ENCODE measurements around the gene HSD17B8.

DNA sequence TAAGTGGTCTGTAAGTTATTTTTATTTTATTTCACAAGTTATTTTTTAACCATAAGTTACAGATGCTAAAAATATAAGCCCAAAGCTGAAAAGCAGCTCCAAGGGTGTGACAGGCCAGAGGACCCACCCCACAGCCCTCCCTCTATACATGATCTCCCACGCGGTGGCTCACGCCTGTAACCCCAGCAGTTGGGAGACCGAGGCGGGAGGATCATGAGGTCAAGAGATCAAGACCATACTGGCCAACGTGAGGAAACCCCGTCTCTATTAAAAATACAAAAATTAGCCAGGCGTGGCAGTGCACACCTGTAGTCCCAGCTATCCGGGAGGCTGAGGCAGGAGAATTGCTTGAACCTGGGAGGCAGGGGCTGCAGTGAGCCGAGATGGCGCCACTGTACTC, 44.4 kb upstream of the HSD17B8 start:
- TF ChIP-seq, protein P1, sequence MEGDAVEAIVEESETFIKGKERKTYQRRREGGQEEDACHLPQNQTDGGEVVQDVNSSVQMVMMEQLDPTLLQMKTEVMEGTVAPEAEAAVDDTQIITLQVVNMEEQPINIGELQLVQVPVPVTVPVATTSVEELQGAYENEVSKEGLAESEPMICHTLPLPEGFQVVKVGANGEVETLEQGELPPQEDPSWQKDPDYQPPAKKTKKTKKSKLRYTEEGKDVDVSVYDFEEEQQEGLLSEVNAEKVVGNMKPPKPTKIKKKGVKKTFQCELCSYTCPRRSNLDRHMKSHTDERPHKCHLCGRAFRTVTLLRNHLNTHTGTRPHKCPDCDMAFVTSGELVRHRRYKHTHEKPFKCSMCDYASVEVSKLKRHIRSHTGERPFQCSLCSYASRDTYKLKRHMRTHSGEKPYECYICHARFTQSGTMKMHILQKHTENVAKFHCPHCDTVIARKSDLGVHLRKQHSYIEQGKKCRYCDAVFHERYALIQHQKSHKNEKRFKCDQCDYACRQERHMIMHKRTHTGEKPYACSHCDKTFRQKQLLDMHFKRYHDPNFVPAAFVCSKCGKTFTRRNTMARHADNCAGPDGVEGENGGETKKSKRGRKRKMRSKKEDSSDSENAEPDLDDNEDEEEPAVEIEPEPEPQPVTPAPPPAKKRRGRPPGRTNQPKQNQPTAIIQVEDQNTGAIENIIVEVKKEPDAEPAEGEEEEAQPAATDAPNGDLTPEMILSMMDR (IDR thresholded peaks at IDR 0.05), result no peak
- TF ChIP-seq POLR2A (IDR thresholded peaks at IDR 0.05) (no peak), POLR2AphosphoS5 (IDR thresholded peaks at IDR 0.05) (no peak)
